Ramos (cell line): ENCODE data around the gene HLCS.

ENCODE experiments used
- in situ Hi-C: fragments of 300-500 bp; cut with MboI; formaldehyde crosslinking; loops from one replicate; pipeline ENCODE4 v1.14.3; 2022; ENCODE audit warnings: low sequenced_read_pairs; ENCODE audit not compliant: unreplicated experiment

Gene HLCS

GRCh38 chr21:36987845-36988244 lies 21.4 kb upstream of the HLCS start:
- in situ Hi-C loops, result no loop called here

GRCh38 chr21:36985751-36986594 lies 19.5 kb upstream of the HLCS start:
- in situ Hi-C loops, result no loop called here

GRCh38 chr21:36981977-36982700 lies 15.7 kb upstream of the HLCS start:
- in situ Hi-C loops, result no loop called here

GRCh38 chr21:36981049-36981391 lies 14.6 kb upstream of the HLCS start:
- in situ Hi-C loops, result no loop called here

- in situ Hi-C loops, result no loop called here
These were observed 14.0 kb upstream of the HLCS start for GRCh38 chr21:36980280-36981048.

GRCh38 chr21:36976882-36977651 lies 10.6 kb upstream of the HLCS start:
- in situ Hi-C loops, result no loop called here

- in situ Hi-C loops, result no loop called here
These were observed 9.9 kb upstream of the HLCS start for GRCh38 chr21:36976228-36976861.

GRCh38 chr21:36974851-36975192 lies 8.4 kb upstream of the HLCS start:
- in situ Hi-C loops, result no loop called here

GRCh38 chr21:36973986-36974850 lies 7.7 kb upstream of the HLCS start:
- in situ Hi-C loops, result no loop called here

GRCh38 chr21:36968976-36969375 lies 2.5 kb upstream of the HLCS start:
- in situ Hi-C loops, result no loop called here

GRCh38 chr21:36968414-36968813 lies 1.9 kb upstream of the HLCS start:
- in situ Hi-C loops, result no loop called here

GRCh38 chr21:36966821-36967768 lies 626 bp upstream of the HLCS start:
- in situ Hi-C loops, result no loop called here

GRCh38 chr21:36965720-36966065 lies 776 bp downstream of the HLCS start:
- in situ Hi-C loops, result no loop called here

GRCh38 chr21:36964827-36965719 lies 1.4 kb downstream of the HLCS start:
- in situ Hi-C loops, result no loop called here

GRCh38 chr21:36964398-36964797 lies 2.1 kb downstream of the HLCS start:
- in situ Hi-C loops, result no loop called here

GRCh38 chr21:36962098-36962780 lies 4.2 kb downstream of the HLCS start:
- in situ Hi-C loops, result no loop called here
